LNCaP clone FGC (cell line): ENCODE measurements around the gene HLA-DQA1.
"Not testable (repeated sequence)": the region's sequence is repeated elsewhere in the genome, so short reads cannot be mapped to it uniquely, and the experiment has no call there.

Experiments used
- DNase-seq: peaks from one replicate; pipeline ENCODE4 v3.0.0-alpha.2; 2011; ENCODE audit warnings: low read depth
- H3K4me3 ChIP-seq: 2 replicates; pipeline ENCODE4 v1.5.1; 2011; ENCODE audit warnings: mild to moderate bottlenecking, low read depth, low read length, control low read depth
- CTCF ChIP-seq: IDR thresholded peaks from 2 replicates; pipeline ENCODE4 v1.5.1; 2012; ENCODE audit warnings: mild to moderate bottlenecking; ENCODE audit not compliant: control insufficient read depth, insufficient read depth; ENCODE audit errors: extremely low read depth

The HLA-DQA1 gene

GRCh38 chr6:32668226-32668747, 31.1 kb downstream of the HLA-DQA1 start:
- no peak for TF ChIP-seq CTCF
- H3K4me3 ChIP-seq: no peak overlapping the region
- DNase-seq: peak; percentile 54

- no peak for DNase-seq
- TF ChIP-seq CTCF: no peak
- no peak overlapping the region for H3K4me3 ChIP-seq
Observed at GRCh38 chr6:32669240-32669639, 32.0 kb downstream of the HLA-DQA1 start.

- H3K4me3 ChIP-seq: no peak overlapping the region
- TF ChIP-seq CTCF: no peak
- no peak for DNase-seq
Observed at GRCh38 chr6:32669893-32670292, 32.7 kb downstream of the HLA-DQA1 start.

- not testable (repeated sequence) for DNase-seq, H3K4me3 ChIP-seq
Observed at GRCh38 chr6:32671908-32672307, 34.7 kb downstream of the HLA-DQA1 start.

DNA sequence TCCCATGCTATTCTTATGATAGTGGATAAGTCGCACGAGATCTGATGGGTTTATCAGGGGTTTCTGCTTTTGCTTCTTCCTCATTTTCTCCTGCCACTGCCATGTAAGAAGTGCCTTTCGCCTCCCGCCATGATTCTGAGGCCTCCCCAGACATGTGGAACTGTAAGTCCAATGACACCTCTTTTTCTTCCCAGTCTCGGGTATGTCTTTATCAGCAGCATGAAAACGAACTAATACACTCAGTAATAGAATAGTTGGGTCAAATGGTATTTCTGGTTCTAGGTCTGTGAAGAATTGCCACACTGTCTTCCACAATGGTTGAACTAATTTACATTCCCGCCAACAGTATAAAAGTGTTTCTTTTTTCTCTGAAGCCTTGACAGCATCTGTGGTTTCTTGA, 36.9 kb downstream of the HLA-DQA1 start:
- not testable (repeated sequence) for DNase-seq, H3K4me3 ChIP-seq

GRCh38 chr6:32679492-32679891, 42.3 kb downstream of the HLA-DQA1 start:
- no peak overlapping the region for H3K4me3 ChIP-seq
- no peak for DNase-seq
- no peak for TF ChIP-seq CTCF

- no peak for TF ChIP-seq CTCF
- DNase-seq: no peak
- no peak overlapping the region for H3K4me3 ChIP-seq
Observed at GRCh38 chr6:32680055-32680454, 42.8 kb downstream of the HLA-DQA1 start.

DNA sequence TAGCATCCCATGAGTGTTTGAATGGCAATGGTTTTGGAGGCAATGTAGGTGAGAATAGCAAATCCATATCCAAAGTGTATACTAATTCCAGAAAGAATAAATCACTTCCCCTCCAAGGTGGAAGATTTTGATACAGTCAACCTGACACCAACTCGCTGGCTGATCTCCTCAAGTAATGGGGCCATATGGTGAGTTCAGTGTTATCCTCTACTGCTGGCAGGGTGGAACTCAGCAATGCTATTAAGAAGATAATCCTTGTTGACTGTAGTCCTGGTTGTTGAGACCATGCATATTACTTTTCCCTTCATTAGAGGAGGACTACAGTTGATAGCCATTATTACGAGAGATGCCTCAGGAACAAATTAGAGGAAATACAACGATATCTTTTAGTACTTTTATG, 47.0 kb downstream of the HLA-DQA1 start:
- TF ChIP-seq CTCF: no peak
- no peak for DNase-seq

More for the DNA sequence above, 47.0 kb downstream of the HLA-DQA1 start:
- H3K4me3 ChIP-seq: no peak overlapping the region
